ENCODE results near the gene PGM5. TPM values are rescaled to one million over a fixed set of nuclear protein-coding genes. Genes with fewer than 3 reads are reported as not detected.

Gene PGM5
- total RNA-seq, 2 experiments from 2014 or later: not detected

DNA sequence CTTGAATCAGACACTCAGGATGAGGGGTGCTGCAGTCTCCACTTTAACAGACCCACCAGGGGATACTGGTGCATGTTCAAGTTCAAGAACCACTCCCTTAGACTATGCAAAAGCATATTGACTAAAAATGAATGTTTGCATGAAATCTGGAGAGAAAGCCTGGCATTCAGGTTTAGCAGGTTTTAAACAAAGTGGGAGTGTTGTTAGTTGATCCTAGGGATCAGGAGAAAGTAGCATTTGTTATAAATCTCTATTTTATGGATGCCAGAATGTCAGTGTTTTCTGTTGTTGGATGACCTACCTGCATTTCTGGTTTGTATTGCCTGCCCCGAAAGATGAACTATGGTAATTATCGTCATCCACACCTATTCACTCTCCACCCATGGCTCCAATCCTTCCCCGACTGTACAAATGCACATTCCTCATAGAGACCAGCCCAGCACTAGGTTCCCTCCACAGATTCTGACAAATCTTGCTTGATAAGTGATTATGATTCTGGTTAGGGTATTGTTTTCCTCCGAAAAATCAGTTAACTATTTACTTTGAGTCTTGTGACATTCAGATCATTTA lies 167.0 kb downstream of the PGM5 start:
- Histone ChIP-seq H3K36me3 (ENCODE audit: insufficient read depth, low read length) (no peaks in the 10 kb centered on the region), H3K9me2 (ENCODE audit: insufficient read depth, low read length) (no peaks in the 10 kb centered on the region), H3K79me2 (ENCODE audit: insufficient read depth, low read depth, low read length) (no peaks in the 10 kb centered on the region), H4K20me1 (ENCODE audit: insufficient read depth, low read length) (no peaks in the 10 kb centered on the region), H3K4me3 (ENCODE audit: low read depth, low read length, poor library complexity, severe bottlenecking) (no peak overlapping the region), H2AFZ (ENCODE audit: low read length) (no peak overlapping the region), H3K4me1 (ENCODE audit: insufficient read depth, low read length, poor library complexity, severe bottlenecking) (no peaks in the 10 kb centered on the region), H3K27ac (ENCODE audit: low read depth, low read length, poor library complexity, severe bottlenecking) (no peak overlapping the region), H3K4me2 (ENCODE audit: low read length) (no peak overlapping the region), H3K9me3 (ENCODE audit: low read length) (0 out of 2 replicates have a peak, but pooled peaks cover 5% of the 10 kb centered on the region)
- BruUV-seq (replicated peaks): no TSS peak
- TF ChIP-seq EZH2phosphoT487 (IDR thresholded peaks at IDR 0.05; ENCODE audit: borderline replicate concordance, low read depth, low read length): no peak
- TF ChIP-seq, protein P1, sequence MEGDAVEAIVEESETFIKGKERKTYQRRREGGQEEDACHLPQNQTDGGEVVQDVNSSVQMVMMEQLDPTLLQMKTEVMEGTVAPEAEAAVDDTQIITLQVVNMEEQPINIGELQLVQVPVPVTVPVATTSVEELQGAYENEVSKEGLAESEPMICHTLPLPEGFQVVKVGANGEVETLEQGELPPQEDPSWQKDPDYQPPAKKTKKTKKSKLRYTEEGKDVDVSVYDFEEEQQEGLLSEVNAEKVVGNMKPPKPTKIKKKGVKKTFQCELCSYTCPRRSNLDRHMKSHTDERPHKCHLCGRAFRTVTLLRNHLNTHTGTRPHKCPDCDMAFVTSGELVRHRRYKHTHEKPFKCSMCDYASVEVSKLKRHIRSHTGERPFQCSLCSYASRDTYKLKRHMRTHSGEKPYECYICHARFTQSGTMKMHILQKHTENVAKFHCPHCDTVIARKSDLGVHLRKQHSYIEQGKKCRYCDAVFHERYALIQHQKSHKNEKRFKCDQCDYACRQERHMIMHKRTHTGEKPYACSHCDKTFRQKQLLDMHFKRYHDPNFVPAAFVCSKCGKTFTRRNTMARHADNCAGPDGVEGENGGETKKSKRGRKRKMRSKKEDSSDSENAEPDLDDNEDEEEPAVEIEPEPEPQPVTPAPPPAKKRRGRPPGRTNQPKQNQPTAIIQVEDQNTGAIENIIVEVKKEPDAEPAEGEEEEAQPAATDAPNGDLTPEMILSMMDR (conservative IDR thresholded peaks at IDR 0.05; ENCODE audit: low read length): no peak
- DNase-seq (ENCODE audit: low spot score): no peak
- CTCF ChIA-PET (ENCODE audit: unreplicated experiment): no interaction called here
- POLR2A ChIA-PET: no interaction called here
- intact Hi-C loops (cut with micrococcal nuclease; ENCODE audit: unreplicated experiment): no loop called here

DNA sequence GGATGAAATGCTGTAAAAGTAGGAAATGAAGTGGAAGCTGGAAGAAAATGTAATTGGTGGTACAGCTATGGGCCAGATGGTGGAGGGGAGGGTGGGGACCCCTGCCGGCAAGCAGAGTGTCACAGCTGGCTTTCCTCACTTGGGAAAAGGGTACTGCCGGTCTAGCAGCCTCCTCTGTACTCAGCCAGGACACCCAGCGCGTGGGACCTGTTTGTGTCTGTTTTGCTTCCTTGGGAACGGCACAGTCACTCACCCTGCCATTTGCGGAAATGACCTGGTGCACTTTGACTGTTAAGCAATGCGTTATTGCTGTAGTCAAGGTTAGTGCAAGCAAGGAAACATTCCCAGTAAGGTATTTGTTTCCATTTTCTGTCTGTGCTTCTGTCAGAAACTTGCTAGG lies 174.2 kb downstream of the PGM5 start:
- POLR2A ChIA-PET: interaction anchor here (1.4 kb wide), 1 partner anchor 10 kb away, joined by 3 read pairs; the partner anchor contains the start of gene TMEM252
- TF ChIP-seq, protein P1 (conservative IDR thresholded peaks at IDR 0.05; ENCODE audit: low read length): no peak
- no peak for TF ChIP-seq EZH2phosphoT487 (IDR thresholded peaks at IDR 0.05; ENCODE audit: borderline replicate concordance, low read depth, low read length)
- CTCF ChIA-PET (ENCODE audit: unreplicated experiment): no interaction called here

DNA sequence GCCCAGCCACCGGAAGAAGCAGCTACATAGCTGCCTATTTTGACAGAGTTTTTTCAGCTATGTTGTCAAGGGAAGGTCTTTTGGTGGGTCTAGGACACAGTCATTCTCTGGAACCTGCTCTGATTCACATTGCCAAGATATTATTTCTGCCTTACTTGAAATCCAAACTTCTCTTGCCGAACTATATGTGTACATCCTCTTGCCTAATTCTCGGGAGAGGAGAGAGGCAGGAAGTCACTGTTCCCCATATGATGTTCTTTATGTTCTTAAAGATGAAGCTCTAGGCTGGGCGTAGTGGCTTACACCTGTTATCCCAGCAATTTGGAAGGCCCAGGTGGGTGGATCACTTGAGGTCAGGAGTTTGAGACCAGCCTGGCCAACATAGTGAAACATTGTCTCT lies 175.7 kb downstream of the PGM5 start:
- POLR2A ChIA-PET: interaction anchor here (0.6 to 1.4 kb wide), 3 partner anchors 8 to 283 kb away, joined by 3 to 4 read pairs (median 3); partner anchors contain the start of gene TMEM252
- no peaks in the 10 kb centered on the region for H3K36me3 ChIP-seq (ENCODE audit: insufficient read depth, low read length)
- no peak overlapping the region for H3K4me2 ChIP-seq (ENCODE audit: low read length)

More for the DNA sequence above, 174.2 kb downstream of the PGM5 start:
- Histone ChIP-seq H3K27ac (ENCODE audit: low read depth, low read length, poor library complexity, severe bottlenecking) (no peak overlapping the region), H3K4me3 (ENCODE audit: low read depth, low read length, poor library complexity, severe bottlenecking) (no peak overlapping the region), H3K9me2 (ENCODE audit: insufficient read depth, low read length) (no peaks in the 10 kb centered on the region), H2AFZ (ENCODE audit: low read length) (no peak overlapping the region), H3K9me3 (ENCODE audit: low read length) (no peaks in the 10 kb centered on the region), H3K36me3 (ENCODE audit: insufficient read depth, low read length) (no peaks in the 10 kb centered on the region), H3K4me1 (ENCODE audit: insufficient read depth, low read length, poor library complexity, severe bottlenecking) (no peaks in the 10 kb centered on the region), H3K79me2 (ENCODE audit: insufficient read depth, low read depth, low read length) (no peaks in the 10 kb centered on the region), H3K4me2 (ENCODE audit: low read length) (no peak overlapping the region), H4K20me1 (ENCODE audit: insufficient read depth, low read length) (no peaks in the 10 kb centered on the region)
- BruUV-seq (replicated peaks): no TSS peak
- intact Hi-C loops (cut with micrococcal nuclease; ENCODE audit: unreplicated experiment): no loop called here
- DNase-seq (ENCODE audit: low spot score): no peak

More for the DNA sequence above, 175.7 kb downstream of the PGM5 start:
- Histone ChIP-seq H4K20me1 (ENCODE audit: insufficient read depth, low read length) (no peaks in the 10 kb centered on the region), H3K4me3 (ENCODE audit: low read depth, low read length, poor library complexity, severe bottlenecking) (no peak overlapping the region), H3K4me1 (ENCODE audit: insufficient read depth, low read length, poor library complexity, severe bottlenecking) (no peaks in the 10 kb centered on the region), H2AFZ (ENCODE audit: low read length) (peak overlapping the region; percentile 34; the same call in 1 of the 2 replicates), H3K9me2 (ENCODE audit: insufficient read depth, low read length) (no peaks in the 10 kb centered on the region), H3K9me3 (ENCODE audit: low read length) (no peaks in the 10 kb centered on the region), H3K27ac (ENCODE audit: low read depth, low read length, poor library complexity, severe bottlenecking) (no peak overlapping the region), H3K79me2 (ENCODE audit: insufficient read depth, low read depth, low read length) (no peaks in the 10 kb centered on the region)
- no TSS peak for BruUV-seq (replicated peaks)
- no peak for TF ChIP-seq EZH2phosphoT487 (IDR thresholded peaks at IDR 0.05; ENCODE audit: borderline replicate concordance, low read depth, low read length)
- TF ChIP-seq, protein P1 (conservative IDR thresholded peaks at IDR 0.05; ENCODE audit: low read length): no peak
- CTCF ChIA-PET (ENCODE audit: unreplicated experiment): no interaction called here
- intact Hi-C loops (cut with micrococcal nuclease; ENCODE audit: unreplicated experiment): no loop called here
- no peak for DNase-seq (ENCODE audit: low spot score)
